T-helper 17 cell (primary cell): ENCODE results near the gene DPP6. TPM values are rescaled to one million over a fixed set of nuclear protein-coding genes. Genes with fewer than 3 reads are reported as not detected.

Experiments used
- ATAC-seq: fragments of 150-1000 bp; cut with Tn5 transposase; 2 replicates; pipeline ENCODE4 v1.10.0; 2021; ENCODE audit warnings: mild to moderate bottlenecking, moderate library complexity
- DNase-seq, 3 donors: peaks; one replicate each; pipeline versions ENCODE4 v3.0.0 to v3.0.0-alpha.2; 2020 to 2021
- H3K9me3 ChIP-seq: one replicate; pipeline ENCODE4 v1.7.0; 2013; ENCODE audit warnings: low read length, mild to moderate bottlenecking; ENCODE audit not compliant: control insufficient read depth, poor library complexity, severe bottlenecking
- H3K27ac Mint-ChIP-seq: one replicate; pipeline ENCODE4 v1.8.0; 2022; ENCODE audit warnings: mild to moderate bottlenecking, moderate library complexity, mixed read lengths
- H3K27me3 Mint-ChIP-seq: one replicate; pipeline ENCODE4 v1.8.0; 2022; ENCODE audit warnings: mixed read lengths
- H3K36me3 Mint-ChIP-seq: one replicate; pipeline ENCODE4 v1.8.0; 2022; ENCODE audit warnings: low read depth, mixed read lengths
- H3K4me1 Mint-ChIP-seq: one replicate; pipeline ENCODE4 v1.8.0; 2022; ENCODE audit warnings: mild to moderate bottlenecking, mixed read lengths
- H3K4me3 Mint-ChIP-seq: one replicate; pipeline ENCODE4 v1.8.0; 2022; ENCODE audit warnings: mild to moderate bottlenecking, moderate library complexity, mixed read lengths
- total RNA-seq, 4 donors: library from RNA in 2 of 4; stranded (reverse) in 2 of 4; gene quantifications; one replicate each; pipeline ENCODE4 v1.2.3 and lab custom pipeline; 2022 to 2026

DPP6 gene
- total RNA-seq, 2 donors from 2014 or later: not detected

- H3K9me3 ChIP-seq: no peaks in the 10 kb centered on the region
- H3K4me1 Mint-ChIP-seq: no peaks in the 10 kb centered on the region
- no peaks in the 10 kb centered on the region for H3K27me3 Mint-ChIP-seq
- no peak overlapping the region for H3K27ac Mint-ChIP-seq
- no peaks in the 10 kb centered on the region for H3K36me3 Mint-ChIP-seq
- no peak for ATAC-seq
- no peak for DNase-seq
- no peak overlapping the region for H3K4me3 Mint-ChIP-seq
Observed at GRCh38 chr7:154371424-154371823, 319.2 kb downstream of the DPP6 start.

- DNase-seq: no peak
- Mint-ChIP-seq H3K36me3 (no peaks in the 10 kb centered on the region), H3K27me3 (no peaks in the 10 kb centered on the region), H3K4me3 (no peak overlapping the region), H3K4me1 (no peaks in the 10 kb centered on the region), H3K27ac (no peak overlapping the region)
- no peak for ATAC-seq
- H3K9me3 ChIP-seq: no peaks in the 10 kb centered on the region
Observed at GRCh38 chr7:154372011-154372601, 319.9 kb downstream of the DPP6 start.

- DNase-seq (no peak), ATAC-seq (no peak)
- Mint-ChIP-seq H3K36me3 (no peaks in the 10 kb centered on the region), H3K27ac (no peak overlapping the region), H3K4me1 (no peaks in the 10 kb centered on the region), H3K27me3 (no peaks in the 10 kb centered on the region), H3K4me3 (no peak overlapping the region)
- H3K9me3 ChIP-seq: no peaks in the 10 kb centered on the region
Observed at GRCh38 chr7:154373956-154374355, 321.8 kb downstream of the DPP6 start.

GRCh38 chr7:154375956-154376355, 323.8 kb downstream of the DPP6 start:
- no peak overlapping the region for H3K27ac Mint-ChIP-seq

GRCh38 chr7:154380771-154381170, 328.6 kb downstream of the DPP6 start:
- Mint-ChIP-seq H3K4me3 (no peak overlapping the region), H3K4me1 (no peaks in the 10 kb centered on the region), H3K27me3 (no peaks in the 10 kb centered on the region), H3K27ac (no peak overlapping the region), H3K36me3 (no peaks in the 10 kb centered on the region)
- DNase-seq (no peak), ATAC-seq (no peak)
- H3K9me3 ChIP-seq: no peaks in the 10 kb centered on the region

More at GRCh38 chr7:154375956-154376355, 323.8 kb downstream of the DPP6 start:
- Mint-ChIP-seq H3K4me3 (no peak overlapping the region), H3K4me1 (no peaks in the 10 kb centered on the region), H3K27me3 (no peaks in the 10 kb centered on the region), H3K36me3 (no peaks in the 10 kb centered on the region)
- ATAC-seq (no peak), DNase-seq (no peak)
- H3K9me3 ChIP-seq: no peaks in the 10 kb centered on the region

- Mint-ChIP-seq H3K36me3 (no peaks in the 10 kb centered on the region), H3K27ac (no peak overlapping the region), H3K27me3 (no peaks in the 10 kb centered on the region), H3K4me1 (no peaks in the 10 kb centered on the region), H3K4me3 (no peak overlapping the region)
- ATAC-seq (no peak), DNase-seq (no peak)
- no peaks in the 10 kb centered on the region for H3K9me3 ChIP-seq
Observed at GRCh38 chr7:154383045-154383444, 330.8 kb downstream of the DPP6 start.

GRCh38 chr7:154385214-154385613, 333.0 kb downstream of the DPP6 start:
- no peaks in the 10 kb centered on the region for H3K4me1 Mint-ChIP-seq
- DNase-seq (no peak), ATAC-seq (no peak)
- H3K4me3 Mint-ChIP-seq: no peak overlapping the region
- no peaks in the 10 kb centered on the region for H3K9me3 ChIP-seq
- no peaks in the 10 kb centered on the region for H3K27me3 Mint-ChIP-seq
- H3K27ac Mint-ChIP-seq: no peak overlapping the region
- H3K36me3 Mint-ChIP-seq: no peaks in the 10 kb centered on the region

GRCh38 chr7:154387252-154387651, 335.1 kb downstream of the DPP6 start:
- Mint-ChIP-seq H3K36me3 (no peaks in the 10 kb centered on the region), H3K4me3 (no peak overlapping the region), H3K4me1 (no peaks in the 10 kb centered on the region), H3K27me3 (no peaks in the 10 kb centered on the region), H3K27ac (no peak overlapping the region)
- ATAC-seq (no peak), DNase-seq (no peak)
- no peaks in the 10 kb centered on the region for H3K9me3 ChIP-seq

- H3K36me3 Mint-ChIP-seq: no peaks in the 10 kb centered on the region
- ATAC-seq: no peak
Observed at GRCh38 chr7:154388412-154388811, 336.2 kb downstream of the DPP6 start.

GRCh38 chr7:154388999-154389398, 336.8 kb downstream of the DPP6 start:
- no peaks in the 10 kb centered on the region for H3K9me3 ChIP-seq
- H3K36me3 Mint-ChIP-seq: no peaks in the 10 kb centered on the region
- H3K27me3 Mint-ChIP-seq: no peaks in the 10 kb centered on the region
- no peak for ATAC-seq
- no peak overlapping the region for H3K27ac Mint-ChIP-seq
- no peaks in the 10 kb centered on the region for H3K4me1 Mint-ChIP-seq
- no peak for DNase-seq
- H3K4me3 Mint-ChIP-seq: no peak overlapping the region

More at GRCh38 chr7:154388412-154388811, 336.2 kb downstream of the DPP6 start:
- no peaks in the 10 kb centered on the region for H3K27me3 Mint-ChIP-seq
- DNase-seq: no peak
- no peak overlapping the region for H3K27ac Mint-ChIP-seq
- no peaks in the 10 kb centered on the region for H3K4me1 Mint-ChIP-seq
- H3K9me3 ChIP-seq: no peaks in the 10 kb centered on the region
- no peak overlapping the region for H3K4me3 Mint-ChIP-seq

- Mint-ChIP-seq H3K4me3 (no peak overlapping the region), H3K4me1 (no peaks in the 10 kb centered on the region), H3K27ac (no peak overlapping the region), H3K27me3 (no peaks in the 10 kb centered on the region), H3K36me3 (no peaks in the 10 kb centered on the region)
- DNase-seq: no peak
- H3K9me3 ChIP-seq: no peaks in the 10 kb centered on the region
- ATAC-seq: no peak
Observed at GRCh38 chr7:154390961-154391360, 338.8 kb downstream of the DPP6 start.

GRCh38 chr7:154394804-154395203, 342.6 kb downstream of the DPP6 start:
- H3K4me3 Mint-ChIP-seq: no peak overlapping the region
- no peak overlapping the region for H3K27ac Mint-ChIP-seq
- ATAC-seq: no peak
- no peaks in the 10 kb centered on the region for H3K9me3 ChIP-seq
- no peaks in the 10 kb centered on the region for H3K27me3 Mint-ChIP-seq
- H3K36me3 Mint-ChIP-seq: no peaks in the 10 kb centered on the region
- no peak for DNase-seq
- H3K4me1 Mint-ChIP-seq: no peaks in the 10 kb centered on the region

- no peaks in the 10 kb centered on the region for H3K9me3 ChIP-seq
- H3K4me3 Mint-ChIP-seq: no peak overlapping the region
- H3K27me3 Mint-ChIP-seq: no peaks in the 10 kb centered on the region
- ATAC-seq (no peak), DNase-seq (no peak)
- H3K27ac Mint-ChIP-seq: no peak overlapping the region
- H3K4me1 Mint-ChIP-seq: no peaks in the 10 kb centered on the region
- H3K36me3 Mint-ChIP-seq: no peaks in the 10 kb centered on the region
Observed at GRCh38 chr7:154406312-154406711, 354.1 kb downstream of the DPP6 start.

- H3K27me3 Mint-ChIP-seq: no peaks in the 10 kb centered on the region
- H3K9me3 ChIP-seq: peaks cover 2% of the 10 kb centered on the region
- no peaks in the 10 kb centered on the region for H3K4me1 Mint-ChIP-seq
- H3K27ac Mint-ChIP-seq: no peak overlapping the region
- DNase-seq (no peak), ATAC-seq (no peak)
- H3K4me3 Mint-ChIP-seq: no peak overlapping the region
- H3K36me3 Mint-ChIP-seq: no peaks in the 10 kb centered on the region
Observed at GRCh38 chr7:154409703-154410311, 357.6 kb downstream of the DPP6 start.
